HG02840 (cell line): ENCODE data around the gene BLNK.
"Not testable (repeated sequence)": the region's sequence is repeated elsewhere in the genome, so short reads cannot be mapped to it uniquely, and the experiment has no call there.

Experiments
- ATAC-seq: cut with Tn5 transposase; IDR thresholded peaks from one replicate; pipeline ENCODE4 v1.9.1; 2021; ENCODE audit warnings: mild to moderate bottlenecking, moderate library complexity, moderate number of reproducible peaks; ENCODE audit not compliant: unreplicated experiment, low FRiP score

The BLNK gene

GRCh38 chr10:96230527-96230926, 40.8 kb downstream of the BLNK start:
- ATAC-seq = no peak

- ATAC-seq = no peak
These were observed 41.8 kb downstream of the BLNK start for GRCh38 chr10:96229568-96230030.

DNA sequence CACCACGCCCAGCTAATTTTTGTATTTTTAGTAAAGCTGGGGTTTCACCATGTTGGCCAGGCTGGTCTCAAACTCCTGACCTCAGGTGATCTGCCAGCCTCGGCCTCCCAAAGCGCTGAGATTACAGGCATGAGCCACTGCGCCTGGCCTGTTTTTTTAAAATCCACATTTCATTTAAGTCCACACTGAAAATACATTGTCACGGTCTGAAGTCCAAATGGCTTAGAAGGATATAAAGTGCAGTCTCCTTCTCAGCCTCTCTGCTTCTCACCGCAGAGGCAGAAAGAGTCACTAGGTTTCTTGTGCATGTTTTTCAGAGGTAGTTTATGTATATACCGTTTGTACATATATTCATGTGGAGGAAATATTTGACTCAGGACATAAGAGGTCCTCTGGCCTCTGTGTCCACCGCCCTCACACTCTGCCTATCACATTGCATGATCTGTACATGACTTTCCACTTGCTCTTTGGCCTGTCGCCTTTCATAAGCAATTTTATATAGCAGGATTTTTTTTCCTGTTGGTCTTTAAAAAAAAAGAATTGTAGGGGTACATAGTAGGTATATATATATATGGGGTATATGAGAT, 42.9 kb downstream of the BLNK start:
- ATAC-seq = no peak

DNA sequence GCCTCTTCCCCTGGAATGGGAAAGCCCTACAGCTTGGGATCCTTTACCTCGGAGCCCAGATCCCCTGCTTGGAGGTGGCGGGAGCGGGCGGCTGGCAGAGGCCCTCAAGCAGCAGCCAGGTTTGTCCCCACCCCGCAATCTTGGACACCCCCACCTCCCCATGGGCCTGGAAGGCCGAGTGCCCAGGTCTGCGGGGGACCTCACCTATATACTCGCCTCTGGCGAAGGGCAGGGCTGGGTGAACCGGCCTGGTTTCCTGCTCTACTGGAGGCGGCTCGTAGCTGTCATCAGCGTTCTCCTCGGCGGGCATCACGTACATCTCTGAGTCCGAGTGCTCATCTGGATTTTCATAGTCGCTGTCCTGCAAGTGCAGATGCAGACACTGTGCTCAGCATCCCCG, 44.2 kb downstream of the BLNK start:
- no peak for ATAC-seq

GRCh38 chr10:96225119-96225518, 46.2 kb downstream of the BLNK start:
- ATAC-seq = no peak

GRCh38 chr10:96222908-96223307, 48.5 kb downstream of the BLNK start:
- no peak for ATAC-seq

GRCh38 chr10:96222441-96222840, 48.9 kb downstream of the BLNK start:
- no peak for ATAC-seq

DNA sequence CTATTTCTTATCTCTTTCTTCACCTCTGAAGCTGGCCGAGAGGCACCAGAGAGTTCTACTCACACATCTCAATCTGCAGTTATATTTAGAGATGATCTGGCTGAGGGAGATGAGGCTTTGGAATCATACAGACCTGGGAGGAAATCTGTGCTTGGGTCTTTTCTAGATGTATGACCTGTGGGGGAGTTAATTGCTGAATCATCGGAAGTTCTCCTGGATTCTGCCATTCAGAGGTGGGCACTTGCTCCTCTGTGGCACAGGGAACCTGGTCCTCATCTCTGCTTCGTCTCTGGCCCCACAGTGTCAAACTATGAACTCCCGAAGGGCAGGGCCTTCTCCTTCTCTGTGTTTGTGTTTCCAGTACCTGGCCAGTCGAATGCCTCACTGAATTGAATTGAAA, 52.5 kb downstream of the BLNK start:
- no peak for ATAC-seq

GRCh38 chr10:96217711-96218110, 53.7 kb downstream of the BLNK start:
- ATAC-seq = no peak

- ATAC-seq = no peak
These were observed 54.6 kb downstream of the BLNK start for GRCh38 chr10:96216775-96217174.

GRCh38 chr10:96212911-96213310, 58.5 kb downstream of the BLNK start:
- no peak for ATAC-seq

- no peak for ATAC-seq
These were observed 59.6 kb downstream of the BLNK start for GRCh38 chr10:96211764-96212163.

GRCh38 chr10:96208946-96209345, 62.4 kb downstream of the BLNK start:
- no peak for ATAC-seq

DNA sequence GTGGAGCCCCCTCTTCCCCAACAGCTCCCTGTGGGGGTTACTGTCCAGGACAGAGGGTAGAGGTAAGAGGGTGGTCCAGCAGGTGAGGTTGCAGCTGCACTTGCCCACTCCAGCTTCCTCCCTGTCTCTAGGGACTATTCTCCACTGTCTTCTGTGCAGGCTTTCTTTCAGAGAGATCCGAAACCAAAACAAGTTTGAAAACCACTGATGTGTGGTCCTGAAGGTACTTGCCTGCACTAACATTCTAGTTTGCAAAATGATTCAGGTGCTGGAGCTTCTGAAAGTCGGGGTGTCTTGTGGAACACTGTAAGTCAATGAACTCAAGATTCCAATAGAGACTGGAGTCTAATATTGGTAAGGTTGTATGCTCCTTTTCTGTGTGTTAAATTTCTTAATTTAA, 63.1 kb downstream of the BLNK start:
- peak; percentile 53 for ATAC-seq

GRCh38 chr10:96205580-96205979, 65.8 kb downstream of the BLNK start:
- ATAC-seq = no peak

DNA sequence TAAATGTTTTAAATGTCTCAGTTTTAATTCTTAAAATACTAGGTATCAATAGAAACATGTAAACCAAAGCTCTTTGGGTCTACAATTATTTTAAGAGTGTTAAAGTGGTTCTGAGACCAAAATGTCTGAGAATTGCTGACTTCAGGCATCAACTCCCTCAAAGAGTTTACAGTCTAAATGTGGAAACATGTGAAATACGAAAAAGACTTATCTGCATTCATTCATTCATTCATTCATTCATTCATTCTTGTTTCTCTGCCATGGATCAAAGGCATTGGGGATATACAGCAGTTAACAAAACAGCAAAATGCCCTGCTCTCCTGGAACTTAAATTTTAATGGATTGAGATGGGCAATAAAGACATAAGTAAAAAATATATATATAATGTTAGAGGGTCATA, 69.8 kb downstream of the BLNK start:
- ATAC-seq = no peak

DNA sequence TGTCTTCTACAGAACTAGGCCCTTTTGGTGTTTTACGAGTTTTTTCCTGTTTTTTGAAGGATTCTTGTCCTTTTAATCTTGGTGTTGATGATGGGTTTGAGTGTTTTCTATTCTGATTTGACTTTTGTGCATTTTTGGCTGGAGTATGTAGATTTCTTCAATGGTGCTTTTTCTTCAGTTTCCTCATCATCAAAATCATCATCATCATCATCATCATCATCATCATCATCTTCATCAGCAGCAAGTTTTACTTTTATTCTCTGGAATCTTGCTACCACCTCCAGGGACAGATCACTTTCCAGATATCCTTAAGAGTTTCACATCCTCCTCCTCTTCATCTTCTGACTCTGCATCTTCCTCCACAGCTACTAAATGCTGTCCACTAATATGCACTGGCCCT, 81.9 kb downstream of the BLNK start:
- ATAC-seq = not testable (repeated sequence)

DNA sequence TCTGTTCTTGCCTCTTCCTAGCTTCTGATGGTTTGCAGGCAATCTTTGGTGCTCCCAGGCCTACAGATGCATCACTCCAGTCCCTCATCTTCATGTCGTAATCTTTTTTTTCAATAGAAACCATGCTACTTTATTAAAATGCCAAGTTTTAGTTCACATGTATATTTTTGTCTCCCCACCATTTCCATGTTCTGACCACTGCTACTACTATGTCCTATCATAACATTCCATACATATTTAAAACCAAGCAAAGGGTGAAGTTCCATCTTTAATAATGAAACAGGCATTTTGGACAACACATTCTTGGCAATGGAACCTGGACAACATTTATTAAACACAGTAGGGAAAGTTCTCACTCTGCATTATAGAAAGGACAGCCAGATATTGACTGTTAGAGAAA, 82.5 kb downstream of the BLNK start:
- no peak for ATAC-seq

- no peak for ATAC-seq
These were observed 82.9 kb downstream of the BLNK start for GRCh38 chr10:96188421-96188820.

DNA sequence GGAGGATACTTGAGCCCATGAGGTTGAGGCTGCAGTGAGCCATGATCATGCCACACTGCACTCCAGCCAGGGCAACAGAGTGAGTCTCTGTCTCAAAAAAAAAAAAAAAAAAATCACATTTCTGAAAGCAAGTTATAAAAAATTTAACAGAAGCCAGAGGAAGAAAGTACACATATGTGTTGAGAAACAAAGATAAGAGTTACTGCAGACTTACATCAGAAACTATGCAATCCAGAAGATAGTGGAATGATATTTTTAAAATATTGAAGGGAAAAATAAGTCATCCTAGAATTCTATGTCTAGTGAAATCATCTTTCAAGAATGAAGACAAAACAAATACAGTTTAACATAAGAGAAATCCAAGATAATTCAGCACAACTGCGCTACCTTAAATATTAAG, 94.4 kb downstream of the BLNK start:
- ATAC-seq = no peak

DNA sequence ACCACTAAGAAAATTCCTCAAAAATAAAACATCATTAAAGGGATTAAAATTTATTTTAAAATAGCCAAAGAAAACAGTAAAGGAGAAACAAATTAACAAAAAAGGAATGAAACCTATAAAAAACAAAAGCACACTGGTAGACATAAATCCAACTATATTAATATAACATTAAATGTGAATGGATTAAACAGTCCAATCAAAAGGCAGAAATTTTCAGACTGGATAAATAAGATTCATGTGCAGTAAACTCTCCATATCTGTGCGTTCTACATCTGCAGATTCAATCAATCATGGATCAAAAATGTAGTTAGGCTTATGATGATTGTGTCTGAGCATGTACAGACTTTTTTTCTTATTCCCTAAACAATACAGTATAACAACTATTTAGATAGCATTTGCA, 98.7 kb downstream of the BLNK start:
- ATAC-seq = no peak

DNA sequence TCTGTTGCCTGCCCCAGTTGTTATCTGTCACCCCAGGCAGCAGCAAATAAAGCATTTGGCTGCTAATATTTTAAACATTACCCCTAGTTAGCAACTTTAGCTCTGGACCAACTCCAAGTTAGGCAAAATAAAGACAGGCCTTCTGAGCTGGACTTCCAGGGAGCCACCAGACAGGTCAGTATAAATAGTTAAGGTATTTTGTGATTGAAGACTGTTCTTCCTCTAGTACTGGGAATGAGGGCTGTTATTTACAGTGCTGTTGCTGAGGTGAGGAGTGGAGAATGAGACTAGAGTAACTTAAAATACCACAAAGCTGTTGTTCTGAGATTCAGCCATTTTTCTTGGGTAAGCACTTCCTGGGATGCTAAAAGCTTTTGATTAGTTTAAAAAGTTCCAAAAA, 101.1 kb downstream of the BLNK start:
- no peak for ATAC-seq

DNA sequence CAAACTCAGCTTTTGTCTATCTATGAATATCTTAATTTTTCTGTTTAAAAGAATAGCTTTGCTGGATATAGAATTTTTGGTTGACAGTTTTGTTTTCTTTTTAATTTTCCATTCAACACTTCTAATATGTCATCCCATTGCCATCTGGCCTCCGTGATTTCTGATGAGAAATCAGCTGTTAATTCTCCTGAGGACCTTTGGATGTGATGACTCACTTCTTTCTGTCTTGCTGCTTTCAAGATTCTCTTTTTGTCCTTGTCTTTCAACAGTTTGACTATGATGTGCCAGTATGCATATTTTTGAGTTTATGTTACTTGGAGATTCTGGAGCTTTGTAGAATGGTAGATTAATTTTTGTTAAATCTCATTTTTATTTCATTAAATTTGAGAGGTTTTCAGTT, 102.8 kb downstream of the BLNK start:
- ATAC-seq = no peak
